Effector memory CD4-positive, alpha-beta T cell (primary cell): ENCODE results near the gene HMG20B.

Source experiments
- DNase-seq, 3 donors: peaks; one replicate each; pipeline ENCODE4 v3.0.0-alpha.2; 2020
- H3K27ac ChIP-seq: 2 replicates; pipeline ENCODE4 v1.7.0; 2013; ENCODE audit warnings: mild to moderate bottlenecking, low read length, moderate library complexity; ENCODE audit not compliant: insufficient read depth, poor library complexity, severe bottlenecking
- H3K27me3 ChIP-seq: replicated peaks from 2 replicates; pipeline ENCODE4 v1.7.0; 2013; ENCODE audit warnings: mild to moderate bottlenecking, low read length; ENCODE audit not compliant: insufficient read depth, control insufficient read depth, poor library complexity, severe bottlenecking
- H3K36me3 ChIP-seq: 2 replicates; pipeline ENCODE4 v1.7.0; 2013; ENCODE audit warnings: mild to moderate bottlenecking, low read length, moderate library complexity; ENCODE audit not compliant: control insufficient read depth, insufficient read depth
- H3K4me1 ChIP-seq: 2 replicates; pipeline ENCODE4 v1.7.0; 2013; ENCODE audit warnings: low read length, mild to moderate bottlenecking; ENCODE audit not compliant: control insufficient read depth, insufficient read depth, poor library complexity, severe bottlenecking
- H3K4me3 ChIP-seq: 2 replicates; pipeline ENCODE4 v1.7.0; 2013; ENCODE audit warnings: low read length, low read depth, mild to moderate bottlenecking; ENCODE audit not compliant: insufficient read depth, poor library complexity, severe bottlenecking
- H3K9me3 ChIP-seq: 2 replicates; pipeline ENCODE4 v1.7.0; 2013; ENCODE audit warnings: mild to moderate bottlenecking, low read length, moderate library complexity; ENCODE audit not compliant: control insufficient read depth

Gene HMG20B

DNA sequence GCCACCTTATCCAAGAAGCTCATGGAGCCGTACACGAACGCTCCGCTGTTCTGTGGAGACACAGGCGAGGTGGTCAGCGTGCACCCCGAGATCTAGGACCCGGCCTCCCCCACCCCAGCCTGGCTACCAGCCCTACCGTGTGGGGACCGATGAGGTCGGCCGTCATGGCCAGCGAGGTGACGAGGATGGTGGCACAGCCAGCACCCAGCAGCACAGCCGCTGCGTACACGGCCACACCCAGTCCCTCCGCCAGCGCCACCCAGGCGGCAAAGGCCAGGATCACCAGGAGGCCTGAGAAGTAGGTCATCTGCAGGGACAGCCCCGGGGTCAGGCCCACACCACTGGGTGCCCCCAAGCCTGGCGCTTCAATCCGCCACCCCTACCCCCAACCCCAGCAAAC, 26.6 kb upstream of the HMG20B start:
- no peaks in the 10 kb centered on the region for H3K27me3 ChIP-seq
- H3K36me3 ChIP-seq = peaks cover 36% of the 10 kb centered on the region
- no peak overlapping the region for H3K27ac ChIP-seq
- no peaks in the 10 kb centered on the region for H3K9me3 ChIP-seq
- no peak overlapping the region for H3K4me3 ChIP-seq
- no peak for DNase-seq
- no peaks in the 10 kb centered on the region for H3K4me1 ChIP-seq

DNA sequence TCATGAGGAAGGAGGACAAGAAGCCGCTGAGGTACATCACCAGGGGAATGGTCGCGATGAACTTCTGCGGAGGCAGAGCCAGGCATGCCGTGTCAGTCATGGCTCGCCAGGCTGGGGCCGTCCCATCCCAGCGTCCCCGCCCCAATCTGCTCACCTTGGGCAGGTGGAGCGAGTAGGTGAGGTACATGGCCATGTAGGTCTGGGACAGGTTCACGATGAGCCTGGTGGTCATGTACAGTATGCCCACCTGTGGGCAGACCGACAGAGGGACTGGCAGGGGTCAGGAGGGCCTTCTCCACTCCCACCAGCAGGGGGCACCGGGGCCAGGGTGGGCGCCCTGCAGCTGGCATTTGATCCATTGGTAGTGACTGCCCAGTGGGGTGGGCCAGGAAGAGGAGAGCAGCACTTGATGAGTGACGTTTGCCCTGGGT, 25.4 kb upstream of the HMG20B start:
- no peaks in the 10 kb centered on the region for H3K4me1 ChIP-seq
- DNase-seq = no peak
- no peak overlapping the region for H3K27ac ChIP-seq
- H3K27me3 ChIP-seq = no peaks in the 10 kb centered on the region
- H3K36me3 ChIP-seq = peaks cover 36% of the 10 kb centered on the region
- no peak overlapping the region for H3K4me3 ChIP-seq
- no peaks in the 10 kb centered on the region for H3K9me3 ChIP-seq

- Histone ChIP-seq H3K4me1 (no peaks in the 10 kb centered on the region), H3K27me3 (no peaks in the 10 kb centered on the region), H3K9me3 (no peaks in the 10 kb centered on the region), H3K27ac (no peak overlapping the region), H3K4me3 (no peak overlapping the region), H3K36me3 (peaks cover 36% of the 10 kb centered on the region)
- no peak for DNase-seq
Measured at GRCh38 chr19:3547767-3548282, 24.9 kb upstream of the HMG20B start.

- Histone ChIP-seq H3K27ac (no peak overlapping the region), H3K27me3 (no peaks in the 10 kb centered on the region), H3K4me1 (peaks cover 2% of the 10 kb centered on the region), H3K9me3 (no peaks in the 10 kb centered on the region), H3K4me3 (no peak overlapping the region), H3K36me3 (peaks cover 36% of the 10 kb centered on the region)
- DNase-seq = no peak
Measured at GRCh38 chr19:3548606-3549005, 24.1 kb upstream of the HMG20B start.

DNA sequence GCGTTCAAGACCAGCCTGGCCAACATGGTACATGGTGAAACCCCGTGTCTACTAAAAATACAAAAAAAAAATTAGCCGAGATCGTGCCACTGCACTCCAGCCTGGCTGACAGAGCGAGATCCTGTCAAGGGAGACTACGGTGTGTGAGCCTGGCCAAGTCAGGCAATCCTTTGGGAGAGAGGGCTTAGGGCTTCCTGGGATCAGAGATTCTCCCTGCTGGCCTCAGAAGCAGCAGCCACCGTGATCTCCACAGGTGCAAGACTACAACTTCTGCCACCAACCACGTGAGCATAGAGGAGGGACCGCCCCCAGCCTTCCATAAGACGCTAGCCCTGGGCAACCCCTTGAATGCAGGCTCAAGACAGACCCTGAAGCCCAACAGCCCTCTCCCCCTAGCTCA, 22.9 kb upstream of the HMG20B start:
- Histone ChIP-seq H3K4me1 (peaks cover 12% of the 10 kb centered on the region), H3K27ac (no peak overlapping the region), H3K36me3 (peaks cover 30% of the 10 kb centered on the region), H3K27me3 (no peaks in the 10 kb centered on the region), H3K4me3 (no peak overlapping the region), H3K9me3 (no peaks in the 10 kb centered on the region)
- DNase-seq = no peak

- peaks cover 26% of the 10 kb centered on the region for H3K4me1 ChIP-seq
- H3K27me3 ChIP-seq = no peaks in the 10 kb centered on the region
- no peaks in the 10 kb centered on the region for H3K9me3 ChIP-seq
- DNase-seq = no peak
- no peak overlapping the region for H3K4me3 ChIP-seq
- peaks cover 20% of the 10 kb centered on the region for H3K36me3 ChIP-seq
- H3K27ac ChIP-seq = no peak overlapping the region
Measured at GRCh38 chr19:3550947-3551791, 21.6 kb upstream of the HMG20B start.

- peaks cover 32% of the 10 kb centered on the region for H3K4me1 ChIP-seq
- no peak overlapping the region for H3K27ac ChIP-seq
- no peak overlapping the region for H3K4me3 ChIP-seq
- DNase-seq = no peak
- no peaks in the 10 kb centered on the region for H3K27me3 ChIP-seq
- H3K9me3 ChIP-seq = no peaks in the 10 kb centered on the region
- peaks cover 19% of the 10 kb centered on the region for H3K36me3 ChIP-seq
Measured at GRCh38 chr19:3551792-3552095, 21.0 kb upstream of the HMG20B start.

DNA sequence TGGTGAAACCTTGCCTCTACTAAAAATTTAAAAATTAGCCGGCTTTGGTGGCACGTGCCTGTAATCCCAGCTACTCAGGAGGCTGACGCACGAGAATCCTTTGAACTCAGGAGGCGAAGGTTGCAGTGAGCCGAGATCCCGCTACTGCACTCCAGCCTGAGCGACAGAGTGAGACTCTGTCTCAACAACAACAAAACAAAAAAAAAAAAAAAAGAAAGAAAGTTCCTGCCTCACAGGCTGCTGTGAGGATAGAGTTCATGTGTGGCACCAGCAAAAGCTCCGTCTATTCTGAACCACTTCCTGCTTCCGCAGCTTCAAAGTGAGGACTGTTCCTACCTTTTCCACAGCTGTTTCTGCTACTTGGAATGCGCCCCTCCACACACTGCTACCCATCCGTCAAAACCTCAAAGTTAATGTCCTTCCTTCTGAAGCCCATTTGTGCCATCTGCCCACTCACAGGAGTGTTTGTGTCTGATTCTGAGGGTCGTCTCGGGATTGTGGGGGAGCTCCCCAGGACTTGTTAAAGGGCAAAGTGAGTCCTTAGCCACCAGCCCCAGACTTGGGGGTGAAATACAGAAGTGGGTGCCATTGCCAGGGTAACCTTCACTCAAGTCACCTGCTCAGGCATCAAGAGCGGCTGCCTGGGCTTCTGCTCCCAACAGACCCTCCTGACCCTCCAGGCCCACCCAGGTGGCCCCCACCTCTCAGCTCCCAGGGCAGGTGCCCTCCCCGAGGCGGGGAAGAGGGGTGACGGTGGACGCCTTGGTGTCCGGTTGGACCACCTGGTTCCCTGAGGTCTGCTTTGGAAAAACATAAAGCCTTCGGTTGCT, 18.3 kb upstream of the HMG20B start:
- H3K27me3 ChIP-seq = no peaks in the 10 kb centered on the region
- no peaks in the 10 kb centered on the region for H3K36me3 ChIP-seq
- H3K4me1 ChIP-seq = peaks cover 40% of the 10 kb centered on the region
- peak overlapping the region; percentile 78 for H3K27ac ChIP-seq
- peak in 2 of 3 donors; percentile 36 to 51 for DNase-seq
- H3K9me3 ChIP-seq = no peaks in the 10 kb centered on the region
- H3K4me3 ChIP-seq = peak overlapping the region; percentile 41

GRCh38 chr19:3555653-3556422, 16.9 kb upstream of the HMG20B start:
- DNase-seq = no peak
- H3K27me3 ChIP-seq = no peaks in the 10 kb centered on the region
- no peaks in the 10 kb centered on the region for H3K9me3 ChIP-seq
- no peaks in the 10 kb centered on the region for H3K36me3 ChIP-seq
- peak overlapping the region; percentile 64 for H3K27ac ChIP-seq
- peak overlapping the region; percentile 86 for H3K4me3 ChIP-seq
- H3K4me1 ChIP-seq = peaks cover 40% of the 10 kb centered on the region
